ENCODE data around the gene ABCC6.

DNA sequence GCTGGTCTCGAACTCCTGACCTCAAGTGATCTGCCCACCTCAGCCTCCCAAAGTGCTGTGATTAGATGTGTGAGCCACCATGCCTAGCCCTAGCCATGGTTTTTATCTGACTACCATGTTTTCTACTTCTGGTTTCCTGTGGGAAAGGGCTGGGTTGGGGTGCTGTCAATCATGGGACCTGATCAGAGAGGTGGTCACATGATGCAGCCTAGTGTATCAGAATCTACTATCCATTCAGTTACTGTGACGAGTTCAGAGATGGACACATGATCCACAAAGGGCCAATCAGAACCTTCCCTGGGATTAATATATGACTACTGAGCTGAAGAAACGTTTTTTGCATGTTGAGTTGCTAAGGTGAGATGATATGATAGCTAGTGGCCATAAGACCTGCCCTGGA is 59.1 kb downstream of the ABCC6 start:
- TF ChIP-seq ESRRA (IDR thresholded peaks at IDR 0.05; ENCODE audit: low read length), result no peak
- TF ChIP-seq, protein P1, sequence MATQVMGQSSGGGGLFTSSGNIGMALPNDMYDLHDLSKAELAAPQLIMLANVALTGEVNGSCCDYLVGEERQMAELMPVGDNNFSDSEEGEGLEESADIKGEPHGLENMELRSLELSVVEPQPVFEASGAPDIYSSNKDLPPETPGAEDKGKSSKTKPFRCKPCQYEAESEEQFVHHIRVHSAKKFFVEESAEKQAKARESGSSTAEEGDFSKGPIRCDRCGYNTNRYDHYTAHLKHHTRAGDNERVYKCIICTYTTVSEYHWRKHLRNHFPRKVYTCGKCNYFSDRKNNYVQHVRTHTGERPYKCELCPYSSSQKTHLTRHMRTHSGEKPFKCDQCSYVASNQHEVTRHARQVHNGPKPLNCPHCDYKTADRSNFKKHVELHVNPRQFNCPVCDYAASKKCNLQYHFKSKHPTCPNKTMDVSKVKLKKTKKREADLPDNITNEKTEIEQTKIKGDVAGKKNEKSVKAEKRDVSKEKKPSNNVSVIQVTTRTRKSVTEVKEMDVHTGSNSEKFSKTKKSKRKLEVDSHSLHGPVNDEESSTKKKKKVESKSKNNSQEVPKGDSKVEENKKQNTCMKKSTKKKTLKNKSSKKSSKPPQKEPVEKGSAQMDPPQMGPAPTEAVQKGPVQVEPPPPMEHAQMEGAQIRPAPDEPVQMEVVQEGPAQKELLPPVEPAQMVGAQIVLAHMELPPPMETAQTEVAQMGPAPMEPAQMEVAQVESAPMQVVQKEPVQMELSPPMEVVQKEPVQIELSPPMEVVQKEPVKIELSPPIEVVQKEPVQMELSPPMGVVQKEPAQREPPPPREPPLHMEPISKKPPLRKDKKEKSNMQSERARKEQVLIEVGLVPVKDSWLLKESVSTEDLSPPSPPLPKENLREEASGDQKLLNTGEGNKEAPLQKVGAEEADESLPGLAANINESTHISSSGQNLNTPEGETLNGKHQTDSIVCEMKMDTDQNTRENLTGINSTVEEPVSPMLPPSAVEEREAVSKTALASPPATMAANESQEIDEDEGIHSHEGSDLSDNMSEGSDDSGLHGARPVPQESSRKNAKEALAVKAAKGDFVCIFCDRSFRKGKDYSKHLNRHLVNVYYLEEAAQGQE (IDR thresholded peaks at IDR 0.05; ENCODE audit: low read depth, low read length), result no peak
- TF ChIP-seq GABPA (IDR thresholded peaks at IDR 0.05; ENCODE audit: low read depth), result no peak
- TF ChIP-seq, protein P2, sequence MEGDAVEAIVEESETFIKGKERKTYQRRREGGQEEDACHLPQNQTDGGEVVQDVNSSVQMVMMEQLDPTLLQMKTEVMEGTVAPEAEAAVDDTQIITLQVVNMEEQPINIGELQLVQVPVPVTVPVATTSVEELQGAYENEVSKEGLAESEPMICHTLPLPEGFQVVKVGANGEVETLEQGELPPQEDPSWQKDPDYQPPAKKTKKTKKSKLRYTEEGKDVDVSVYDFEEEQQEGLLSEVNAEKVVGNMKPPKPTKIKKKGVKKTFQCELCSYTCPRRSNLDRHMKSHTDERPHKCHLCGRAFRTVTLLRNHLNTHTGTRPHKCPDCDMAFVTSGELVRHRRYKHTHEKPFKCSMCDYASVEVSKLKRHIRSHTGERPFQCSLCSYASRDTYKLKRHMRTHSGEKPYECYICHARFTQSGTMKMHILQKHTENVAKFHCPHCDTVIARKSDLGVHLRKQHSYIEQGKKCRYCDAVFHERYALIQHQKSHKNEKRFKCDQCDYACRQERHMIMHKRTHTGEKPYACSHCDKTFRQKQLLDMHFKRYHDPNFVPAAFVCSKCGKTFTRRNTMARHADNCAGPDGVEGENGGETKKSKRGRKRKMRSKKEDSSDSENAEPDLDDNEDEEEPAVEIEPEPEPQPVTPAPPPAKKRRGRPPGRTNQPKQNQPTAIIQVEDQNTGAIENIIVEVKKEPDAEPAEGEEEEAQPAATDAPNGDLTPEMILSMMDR (IDR thresholded peaks at IDR 0.05 in 2 of 3, conservative IDR thresholded peaks at IDR 0.05 in 1 of 3; ENCODE audit: control insufficient read depth in 2 of 3, extremely low read depth in 1 of 3, insufficient read depth in 1 of 3, low read depth in 3 of 3, low read length in 3 of 3), result no peak
- no peak for TF ChIP-seq DPF2 (IDR thresholded peaks at IDR 0.05)
- TF ChIP-seq PAX5 (IDR thresholded peaks at IDR 0.05; ENCODE audit: borderline replicate concordance, low read depth, low read length), result no peak
- TF ChIP-seq YBX1 (IDR thresholded peaks at IDR 0.05), result no peak
- TF ChIP-seq POLR2AphosphoS5 (IDR thresholded peaks at IDR 0.05; ENCODE audit: low read length), result no peak
- TF ChIP-seq HCFC1 (IDR thresholded peaks at IDR 0.05; ENCODE audit: low read length), result no peak
- TF ChIP-seq, protein P3, sequence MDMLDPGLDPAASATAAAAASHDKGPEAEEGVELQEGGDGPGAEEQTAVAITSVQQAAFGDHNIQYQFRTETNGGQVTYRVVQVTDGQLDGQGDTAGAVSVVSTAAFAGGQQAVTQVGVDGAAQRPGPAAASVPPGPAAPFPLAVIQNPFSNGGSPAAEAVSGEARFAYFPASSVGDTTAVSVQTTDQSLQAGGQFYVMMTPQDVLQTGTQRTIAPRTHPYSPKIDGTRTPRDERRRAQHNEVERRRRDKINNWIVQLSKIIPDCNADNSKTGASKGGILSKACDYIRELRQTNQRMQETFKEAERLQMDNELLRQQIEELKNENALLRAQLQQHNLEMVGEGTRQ (IDR thresholded peaks at IDR 0.05; ENCODE audit: borderline replicate concordance, low read depth, low read length), result no peak
- TF ChIP-seq ASH2L (IDR thresholded peaks at IDR 0.05; ENCODE audit: borderline replicate concordance, low read depth), result no peak
- TF ChIP-seq BMI1 (IDR thresholded peaks at IDR 0.05; ENCODE audit: borderline replicate concordance), result no peak
- no peak for TF ChIP-seq ZNF384 (IDR thresholded peaks at IDR 0.05; ENCODE audit: borderline replicate concordance, low read depth, low read length)

Measured in GM12878 (cell line).